Measurements from ENCODE around the gene RIPPLY1.

The RIPPLY1 gene

GRCh38 chrX:106932492-106932923 lies 29.4 kb upstream of the RIPPLY1 start:
- no peak for TF ChIP-seq CTCF (IDR thresholded peaks at IDR 0.05; ENCODE audit: extremely low read depth, missing control alignments)

GRCh38 chrX:106931831-106932491 lies 28.8 kb upstream of the RIPPLY1 start:
- no peak for TF ChIP-seq CTCF (IDR thresholded peaks at IDR 0.05; ENCODE audit: extremely low read depth, missing control alignments)
- no peak for DNase-seq (ENCODE audit: low spot score)

More at GRCh38 chrX:106932492-106932923, 29.4 kb upstream of the RIPPLY1 start:
- no peak for DNase-seq (ENCODE audit: low spot score)

- no peak for TF ChIP-seq CTCF (IDR thresholded peaks at IDR 0.05; ENCODE audit: extremely low read depth, missing control alignments)
- no peak for DNase-seq (ENCODE audit: low spot score)
Measured at GRCh38 chrX:106928227-106928626, 25.1 kb upstream of the RIPPLY1 start.

- DNase-seq (ENCODE audit: low spot score) = no peak
Measured at GRCh38 chrX:106927700-106928099, 24.6 kb upstream of the RIPPLY1 start.

GRCh38 chrX:106927023-106927422 lies 23.9 kb upstream of the RIPPLY1 start:
- no peak for TF ChIP-seq CTCF (IDR thresholded peaks at IDR 0.05; ENCODE audit: extremely low read depth, missing control alignments)

More at GRCh38 chrX:106927700-106928099, 24.6 kb upstream of the RIPPLY1 start:
- TF ChIP-seq CTCF (IDR thresholded peaks at IDR 0.05; ENCODE audit: extremely low read depth, missing control alignments) = no peak

GRCh38 chrX:106921637-106922036 lies 18.5 kb upstream of the RIPPLY1 start:
- no peak for TF ChIP-seq CTCF (IDR thresholded peaks at IDR 0.05; ENCODE audit: extremely low read depth, missing control alignments)
- no peak for DNase-seq (ENCODE audit: low spot score)

More at GRCh38 chrX:106927023-106927422, 23.9 kb upstream of the RIPPLY1 start:
- no peak for DNase-seq (ENCODE audit: low spot score)

GRCh38 chrX:106919932-106920452 lies 16.9 kb upstream of the RIPPLY1 start, which contains the start of gene CLDN2:
CLDN2 (plus strand) TSS chrX:106920402; CDS start chrX:106928229, 7,827 bp downstream.
- no peak for TF ChIP-seq CTCF (IDR thresholded peaks at IDR 0.05; ENCODE audit: extremely low read depth, missing control alignments)

More at GRCh38 chrX:106919932-106920452, 16.9 kb upstream of the RIPPLY1 start, which contains the start of gene CLDN2:
- DNase-seq (ENCODE audit: low spot score) = no peak

All from GM20000 (cell line).